ENCODE data around the gene SMARCD3.

The SMARCD3 gene

GRCh38 chr7:151248346-151249033 lies at the start of gene SMARCD3:
SMARCD3 (minus strand) TSS chr7:151248694; CDS start chr7:151248562, 132 bp downstream.
- DNase-seq (ENCODE audit: extremely low read depth in 1 of 2, low read depth in 1 of 2), result no peak

DNA sequence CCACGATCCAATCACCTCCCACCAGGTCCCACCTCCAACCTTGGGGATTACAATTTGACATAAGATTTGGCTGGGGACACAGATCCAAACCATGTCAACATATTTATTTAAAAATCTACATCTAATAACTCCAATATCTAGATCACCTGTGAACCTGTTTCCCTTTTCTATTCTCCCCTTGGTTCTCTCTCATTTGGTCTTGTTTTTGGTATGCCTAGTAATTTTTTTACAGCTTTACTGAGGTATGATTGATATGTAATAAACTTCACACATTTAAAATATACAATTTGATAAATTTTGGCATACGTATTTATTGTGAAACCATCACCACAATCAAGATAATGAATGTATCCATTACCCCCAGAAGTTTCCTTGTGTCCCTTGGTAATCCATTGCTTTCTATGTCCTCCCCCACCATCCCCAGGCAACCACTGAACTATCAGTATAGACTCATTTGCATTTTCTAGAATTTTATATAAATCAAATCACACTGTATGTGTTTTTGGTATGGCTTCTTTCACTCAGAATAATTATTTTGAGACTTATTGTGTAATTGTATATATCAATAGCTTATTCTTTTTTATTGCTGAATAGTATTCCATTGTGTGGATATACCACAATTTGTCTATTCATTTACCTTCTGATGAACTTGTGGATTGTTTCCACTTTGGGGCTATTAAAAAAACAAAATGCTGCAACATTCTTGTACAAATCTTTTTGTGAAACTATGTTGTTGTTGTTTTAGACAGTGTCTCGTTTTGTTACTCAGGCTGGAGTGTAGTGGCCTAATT lies 47.9 kb upstream of the SMARCD3 start:
- DNase-seq (ENCODE audit: extremely low read depth in 1 of 2, low read depth in 1 of 2), result no peak

DNA sequence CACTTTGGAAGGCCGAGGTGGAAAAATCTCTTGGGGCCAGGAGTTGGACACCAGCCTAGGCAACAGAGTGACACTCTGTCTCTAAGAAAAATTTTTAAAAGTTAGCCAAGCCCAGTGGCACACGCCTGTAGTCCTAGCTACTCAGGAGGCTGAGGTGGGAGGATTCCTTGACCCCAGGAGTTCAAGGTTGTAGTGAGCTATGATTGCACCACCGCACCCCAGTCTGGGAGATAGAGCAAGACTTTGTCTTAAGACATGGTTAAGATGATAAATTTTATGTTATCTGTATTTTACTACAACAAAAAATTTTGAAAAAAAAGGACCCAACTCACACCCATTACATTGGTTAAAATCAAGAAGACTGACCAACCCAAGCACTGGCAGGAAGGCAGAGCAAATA lies 44.4 kb upstream of the SMARCD3 start:
- DNase-seq (ENCODE audit: extremely low read depth in 1 of 2, low read depth in 1 of 2), result no peak

- DNase-seq (ENCODE audit: extremely low read depth in 1 of 2, low read depth in 1 of 2), result no peak
Measured at GRCh38 chr7:151291206-151291605, 42.7 kb upstream of the SMARCD3 start.

GRCh38 chr7:151290355-151290760 lies 41.9 kb upstream of the SMARCD3 start:
- no peak for DNase-seq (ENCODE audit: extremely low read depth in 1 of 2, low read depth in 1 of 2)

DNA sequence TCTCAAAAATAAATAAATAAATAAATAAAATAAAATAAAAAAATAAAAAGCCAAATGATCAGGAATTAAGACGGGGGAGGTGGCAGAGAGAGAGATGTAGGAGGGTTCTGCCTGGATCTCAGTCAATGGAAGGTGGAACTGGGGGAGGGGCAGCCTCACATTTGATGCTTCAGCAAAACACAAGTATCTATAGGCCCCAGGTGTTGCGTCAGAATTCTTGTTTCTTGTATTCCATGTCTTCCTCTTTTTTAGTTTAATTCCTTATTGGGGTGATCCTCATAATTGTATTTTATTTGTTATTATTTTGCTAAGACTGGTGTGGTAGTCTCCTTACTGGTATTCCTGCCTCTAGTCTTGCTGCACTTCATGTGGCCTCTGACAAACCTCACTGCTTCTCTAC lies 41.4 kb upstream of the SMARCD3 start:
- no peak for DNase-seq (ENCODE audit: extremely low read depth in 1 of 2, low read depth in 1 of 2)

DNA sequence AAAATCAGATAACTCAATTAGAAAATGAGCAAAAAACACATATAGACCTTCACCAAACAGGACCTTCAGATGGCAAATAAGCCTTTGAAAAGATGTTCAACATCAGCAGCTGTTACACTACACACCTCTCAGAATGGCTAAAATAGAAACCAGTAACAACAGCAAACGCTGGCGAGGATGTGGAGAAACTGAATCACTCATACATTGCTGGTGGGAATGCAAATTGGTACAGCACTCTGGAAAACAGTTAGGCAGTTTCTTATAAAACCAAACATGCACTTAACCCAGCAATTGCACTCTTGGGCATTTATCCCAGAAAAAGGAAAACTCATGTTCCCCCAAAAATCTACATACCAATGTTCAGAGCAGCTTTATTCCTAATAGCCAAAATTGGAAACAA lies 37.7 kb upstream of the SMARCD3 start:
- DNase-seq (ENCODE audit: extremely low read depth in 1 of 2, low read depth in 1 of 2), result no peak

DNA sequence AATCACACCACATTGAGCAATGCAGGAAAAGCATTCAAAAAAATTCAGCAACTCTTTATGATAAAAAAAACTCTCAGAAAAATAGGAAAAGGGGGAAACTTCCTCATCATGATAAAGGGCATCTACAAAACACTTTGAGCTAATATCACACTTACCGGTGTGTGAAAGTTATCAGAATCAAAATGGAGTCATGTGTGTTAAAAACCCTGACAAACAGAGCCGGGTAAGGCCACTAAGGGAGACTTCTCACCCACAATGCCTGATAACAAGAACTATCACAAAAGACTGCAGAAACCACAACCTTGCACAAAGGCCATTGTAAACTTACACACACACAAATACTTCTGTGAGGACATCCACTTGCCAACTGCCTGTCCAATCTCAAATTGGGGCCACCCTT lies 34.8 kb upstream of the SMARCD3 start:
- no peak for DNase-seq (ENCODE audit: extremely low read depth in 1 of 2, low read depth in 1 of 2)

GRCh38 chr7:151282111-151282510 lies 33.6 kb upstream of the SMARCD3 start:
- DNase-seq (ENCODE audit: extremely low read depth in 1 of 2, low read depth in 1 of 2), result no peak

DNA sequence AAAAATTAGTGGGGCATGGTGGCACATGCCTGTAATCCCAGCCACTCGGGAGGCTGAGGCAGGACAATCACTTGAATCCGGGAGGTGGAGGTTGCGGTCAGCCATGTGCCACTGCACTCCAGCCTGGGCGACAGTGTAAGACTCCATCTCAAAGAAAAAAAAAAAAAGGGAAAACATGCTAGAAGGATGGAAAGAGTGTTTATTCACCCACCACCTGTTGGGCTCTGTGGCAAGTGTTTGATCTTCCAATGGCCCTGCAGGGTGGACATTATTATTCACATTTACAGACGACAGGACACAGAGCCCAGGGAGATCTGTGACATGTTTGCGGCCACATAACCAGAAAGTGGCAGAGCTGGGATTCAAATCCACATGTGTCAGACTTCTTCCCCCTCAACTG lies 33.2 kb upstream of the SMARCD3 start:
- DNase-seq (ENCODE audit: extremely low read depth in 1 of 2, low read depth in 1 of 2), result no peak

DNA sequence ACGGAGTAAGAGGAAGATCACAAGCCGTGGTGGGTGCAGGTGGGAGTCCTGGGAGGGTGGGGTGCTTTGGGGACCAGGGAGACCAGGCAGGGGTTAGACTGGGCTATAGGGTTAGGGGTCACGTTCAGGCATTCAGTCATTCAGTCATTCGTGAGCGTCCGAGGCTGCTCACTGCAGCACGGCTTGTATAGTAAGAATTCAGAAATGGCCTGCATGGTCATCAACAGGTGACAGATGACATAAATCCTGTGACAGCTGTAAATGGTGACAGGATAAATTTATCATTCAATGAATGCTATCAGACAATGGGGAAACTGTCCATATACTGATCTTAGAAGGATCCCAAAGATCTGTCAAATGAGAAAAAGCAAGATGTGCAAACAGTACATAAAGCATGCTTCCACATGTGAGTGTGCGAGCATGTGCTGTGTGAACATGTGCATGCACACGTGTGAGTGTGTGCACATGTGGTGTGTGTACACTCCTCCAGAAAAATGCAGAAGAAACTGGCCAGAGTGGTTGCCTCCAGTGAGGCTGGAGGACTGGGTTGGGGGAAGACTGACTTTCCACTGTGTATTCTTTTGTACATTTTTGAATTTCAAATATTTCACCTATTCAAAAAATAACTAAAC lies 32.0 kb upstream of the SMARCD3 start:
- no peak for DNase-seq (ENCODE audit: extremely low read depth in 1 of 2, low read depth in 1 of 2)

DNA sequence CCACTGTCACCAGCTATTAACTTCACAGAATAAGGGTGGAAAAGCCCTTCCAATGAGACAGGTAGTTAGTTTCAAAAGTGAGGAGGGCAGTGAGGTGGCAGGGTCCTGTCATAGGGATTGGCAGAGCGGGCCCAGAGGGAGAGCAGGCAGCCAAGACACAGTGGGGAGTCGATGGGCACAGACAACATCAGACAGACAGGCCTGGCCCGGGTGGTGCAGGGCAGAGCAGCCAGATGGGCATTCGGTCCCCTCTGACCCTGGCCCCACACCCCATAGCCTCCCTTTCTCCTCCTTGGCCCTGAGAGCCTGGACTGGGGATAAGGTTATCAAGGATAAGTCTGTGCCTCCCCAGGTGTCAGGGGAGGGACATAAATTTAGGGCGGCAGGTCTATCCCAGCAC lies 31.4 kb upstream of the SMARCD3 start:
- DNase-seq (ENCODE audit: extremely low read depth in 1 of 2, low read depth in 1 of 2), result no peak

GRCh38 chr7:151278949-151279348 lies 30.5 kb upstream of the SMARCD3 start:
- no peak for DNase-seq (ENCODE audit: extremely low read depth in 1 of 2, low read depth in 1 of 2)

- DNase-seq (ENCODE audit: extremely low read depth in 1 of 2, low read depth in 1 of 2), result no peak
Measured at GRCh38 chr7:151277631-151278030, 29.1 kb upstream of the SMARCD3 start.

DNA sequence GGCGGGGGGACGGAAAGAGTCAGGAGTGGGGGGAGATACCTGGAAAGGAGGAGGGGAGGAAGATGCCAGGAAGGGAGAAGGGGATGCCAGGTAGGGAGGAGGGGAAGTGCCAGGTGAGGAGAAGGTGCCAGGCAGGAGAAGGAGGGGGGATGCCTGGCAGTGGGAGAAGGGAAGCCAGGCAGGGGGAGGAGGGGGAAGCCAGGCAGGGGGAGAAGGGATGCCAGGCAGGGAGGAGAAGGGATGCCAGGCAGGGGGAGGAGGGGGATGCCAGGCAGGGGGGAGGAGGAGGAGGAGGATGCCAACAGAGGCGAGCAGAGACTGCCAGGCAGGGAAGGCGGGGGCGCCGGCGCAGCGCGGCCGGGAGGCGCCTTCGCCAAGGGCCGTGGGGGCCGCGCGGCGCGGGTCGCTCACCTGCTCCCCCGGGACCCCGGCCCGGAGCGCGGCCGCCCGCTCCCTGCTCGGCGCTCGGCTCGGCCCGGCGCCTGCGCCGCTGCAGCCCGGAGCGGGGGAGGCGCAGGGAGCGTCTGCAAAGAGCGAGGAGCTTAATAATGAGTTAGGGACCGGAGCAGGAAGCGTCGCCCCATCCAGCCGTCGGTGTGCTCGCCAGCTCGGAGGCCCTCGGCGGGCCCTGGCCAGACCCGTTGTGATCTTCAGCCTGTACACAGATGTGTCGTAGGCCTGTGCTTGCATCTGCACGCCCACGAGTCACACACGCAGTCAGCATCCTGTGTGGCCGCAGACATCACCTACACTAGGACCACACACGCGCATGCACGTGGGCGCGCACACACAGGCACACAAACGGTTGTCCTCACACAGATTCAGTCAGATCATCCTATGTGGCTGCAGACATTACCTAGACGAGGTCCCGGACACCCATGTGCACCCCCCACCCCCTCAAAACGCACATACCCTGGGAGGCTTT lies 28.4 kb upstream of the SMARCD3 start:
- DNase-seq (ENCODE audit: extremely low read depth in 1 of 2, low read depth in 1 of 2), result peak; percentile 26 to 49

DNA sequence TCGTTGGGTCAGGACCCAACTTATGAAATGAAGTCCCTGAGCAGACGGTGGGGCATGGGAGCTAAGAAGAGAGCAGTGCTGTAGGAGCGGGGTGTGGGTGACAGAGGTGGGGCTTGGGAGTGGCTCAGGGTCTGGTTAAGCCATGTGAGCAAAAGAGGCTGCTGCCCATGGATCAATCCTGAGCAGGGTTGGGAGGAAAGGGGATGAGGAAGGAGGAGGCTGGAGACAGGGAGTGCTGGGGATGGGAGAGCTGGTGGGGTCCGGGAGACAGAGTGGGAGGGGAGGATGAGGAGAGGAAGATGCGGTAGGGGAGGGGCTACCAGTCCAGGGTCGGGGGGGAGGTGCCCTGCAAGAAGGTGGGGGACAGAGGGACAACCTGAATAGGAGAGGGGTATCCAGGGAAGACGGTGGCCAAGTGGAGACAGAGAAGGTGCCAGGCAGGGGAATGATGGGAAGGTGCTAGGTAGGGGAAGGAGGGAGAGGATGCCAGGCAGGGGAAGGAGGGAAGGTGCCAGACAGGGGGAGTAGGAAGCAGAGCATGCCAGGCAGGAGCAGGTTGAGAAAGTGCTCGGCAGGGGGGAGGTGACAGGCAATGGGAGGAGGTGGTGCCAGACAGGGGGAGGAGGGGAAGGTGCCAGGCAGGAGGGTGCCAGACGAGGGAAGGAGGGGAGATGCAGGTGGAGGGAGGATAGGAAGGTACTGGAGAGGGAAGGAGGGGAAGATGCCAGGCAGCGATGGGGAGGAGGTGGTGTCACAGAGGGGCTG lies 27.5 kb upstream of the SMARCD3 start:
- no peak for DNase-seq (ENCODE audit: extremely low read depth in 1 of 2, low read depth in 1 of 2)

DNA sequence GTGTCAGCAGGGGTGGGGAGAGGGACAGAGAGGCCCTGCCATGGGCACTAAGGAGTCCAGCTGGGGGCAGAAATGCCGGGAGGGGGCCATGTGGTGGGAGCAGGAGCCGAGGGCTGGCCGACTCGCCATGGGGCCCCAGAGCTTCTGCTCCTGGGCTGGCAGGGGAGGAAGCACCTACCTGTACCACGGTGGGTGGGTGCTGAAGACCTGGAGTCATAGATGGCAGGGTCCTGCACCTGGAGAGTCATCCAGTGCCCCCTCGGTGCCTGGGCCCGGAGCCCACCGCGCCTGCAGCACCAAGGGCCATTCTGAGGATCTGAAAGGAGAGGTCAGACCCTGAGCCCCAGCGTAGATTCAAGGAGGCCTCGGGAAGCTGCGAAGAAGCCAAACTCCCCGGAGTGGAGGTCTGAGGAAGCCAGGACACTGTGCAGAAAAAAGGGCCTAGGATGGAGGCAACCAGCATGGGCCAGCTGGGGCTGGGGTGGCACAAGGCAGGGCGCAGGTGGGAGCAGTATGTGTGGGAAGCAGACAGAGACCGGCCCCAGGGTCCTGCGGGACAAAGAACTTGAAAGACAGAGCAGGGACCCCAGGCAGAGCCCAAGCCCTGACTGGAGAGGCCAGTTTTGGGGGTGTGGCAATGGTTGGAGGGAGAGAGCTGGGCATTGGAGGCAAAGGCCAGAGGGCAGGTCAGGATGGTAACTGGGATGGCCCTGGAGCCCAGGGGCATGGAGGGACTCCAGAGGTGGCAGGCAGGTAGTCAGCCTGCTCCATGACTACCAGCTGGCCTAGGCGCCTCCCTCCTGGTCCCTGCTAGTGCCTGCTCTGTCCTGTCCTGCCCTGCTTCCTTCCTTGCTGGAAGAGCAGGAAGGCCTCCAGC lies 26.7 kb upstream of the SMARCD3 start:
- no peak for DNase-seq (ENCODE audit: extremely low read depth in 1 of 2, low read depth in 1 of 2)

DNA sequence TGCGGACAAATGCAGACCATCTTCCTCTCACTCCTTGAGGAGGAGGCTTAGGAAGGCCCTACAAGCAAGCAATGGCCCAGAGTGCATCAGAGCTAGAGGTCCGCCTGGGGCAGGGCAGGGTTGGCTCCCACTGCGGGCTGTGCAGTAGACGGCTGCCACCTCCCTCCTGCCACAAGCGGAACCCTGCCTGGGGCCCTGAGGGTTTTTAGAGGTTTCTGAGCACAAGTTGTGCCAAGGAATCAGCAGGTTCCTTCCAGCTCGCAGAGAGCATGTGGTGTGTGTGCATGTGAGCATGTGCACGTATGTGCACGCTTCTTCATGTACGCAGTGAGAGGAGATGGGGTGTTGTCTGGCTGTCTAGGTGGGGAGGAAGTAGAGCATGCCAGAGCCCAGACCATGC lies 25.9 kb upstream of the SMARCD3 start:
- DNase-seq (ENCODE audit: extremely low read depth in 1 of 2, low read depth in 1 of 2), result no peak

All from stimulated activated CD8-positive, alpha-beta memory T cell treated with anti-CD3 and anti-CD28 coated beads, Interleukin-7, amount 100 ng/mL, for 48 hours (primary cell).